OCI-LY1 (cell line): ENCODE results near the gene CBX6.

ENCODE experiments used
- H2AFZ ChIP-seq: fragments of 200-600 bp; sonication (generic), shearing (Covaris generic); 2 replicates; pipeline ENCODE4 v1.6.0; 2014; ENCODE audit warnings: antibody characterized with exemption, mild to moderate bottlenecking, low read length
- H3F3A ChIP-seq: fragments of 200-600 bp; sonication (generic), shearing (Covaris generic); 2 replicates; pipeline ENCODE4 v1.6.0; 2014; ENCODE audit warnings: mild to moderate bottlenecking, antibody characterized with exemption, low read length, moderate library complexity; ENCODE audit not compliant: insufficient read depth
- H3K27ac ChIP-seq: fragments of 200-600 bp; sonication (generic); 2 replicates; pipeline ENCODE4 v1.5.1; 2014; ENCODE audit warnings: low read length, mixed run types, mild to moderate bottlenecking, low read depth; ENCODE audit not compliant: poor library complexity, severe bottlenecking
- H3K27me3 ChIP-seq: fragments of 200-600 bp; sonication (generic); 2 replicates; pipeline ENCODE4 v1.6.0; 2014; ENCODE audit warnings: antibody characterized with exemption, mild to moderate bottlenecking, low read length, moderate library complexity; ENCODE audit not compliant: insufficient read depth
- H3K36me3 ChIP-seq: fragments of 200-600 bp; sonication (generic); 2 replicates; pipeline ENCODE4 v1.6.1; 2014; ENCODE audit warnings: mild to moderate bottlenecking, antibody characterized with exemption, low read length, moderate library complexity, mixed read lengths; ENCODE audit not compliant: insufficient read depth
- H3K4me1 ChIP-seq: fragments of 200-600 bp; sonication (generic); 2 replicates; pipeline ENCODE4 v1.5.1; 2014; ENCODE audit warnings: mild to moderate bottlenecking, low read length, moderate library complexity; ENCODE audit not compliant: insufficient read depth, severe bottlenecking
- H3K4me2 ChIP-seq: fragments of 200-600 bp; sonication (generic), shearing (Covaris generic); 2 replicates; pipeline ENCODE4 v1.6.1; 2014; ENCODE audit warnings: low read length
- H3K4me3 ChIP-seq: fragments of 200-600 bp; sonication (generic); 2 replicates; pipeline ENCODE4 v1.5.1; 2014; ENCODE audit warnings: low read length, low read depth, mild to moderate bottlenecking, mixed read lengths; ENCODE audit not compliant: poor library complexity, severe bottlenecking
- H3K79me2 ChIP-seq: fragments of 200-600 bp; shearing (Covaris generic); 2 replicates; pipeline ENCODE4 v1.6.1; 2016; ENCODE audit warnings: mixed run types, low read length, mixed read lengths; ENCODE audit not compliant: insufficient read depth
- H3K9ac ChIP-seq: fragments of 200-600 bp; sonication (generic), shearing (Covaris generic); 2 replicates; pipeline ENCODE4 v1.6.1; 2014; ENCODE audit warnings: mild to moderate bottlenecking, low read length, mixed read lengths
- H3K9me2 ChIP-seq: fragments of 200-600 bp; sonication (generic), shearing (Covaris generic); 2 replicates; pipeline ENCODE4 v1.6.1; 2014; ENCODE audit warnings: low read depth, mild to moderate bottlenecking, low read length, mixed read lengths
- H3K9me3 ChIP-seq: fragments of 200-600 bp; shearing (Covaris generic); 2 replicates; pipeline ENCODE4 v1.6.1; 2014; ENCODE audit warnings: low read length, mixed read lengths
- H4K20me1 ChIP-seq: fragments of 200-600 bp; sonication (generic), shearing (Covaris generic); 2 replicates; pipeline ENCODE4 v1.6.0; 2016; ENCODE audit warnings: mild to moderate bottlenecking, low read length; ENCODE audit not compliant: insufficient read depth
- CTCF ChIP-seq: fragments of 200-600 bp; sonication (generic), shearing (Covaris generic); IDR thresholded peaks from 2 replicates; pipeline ENCODE4 v1.5.1; 2017; ENCODE audit warnings: mild to moderate bottlenecking, antibody characterized with exemption, low read length, moderate library complexity, mixed read lengths
- EZH2 ChIP-seq: fragments of 200-600 bp; sonication (generic), shearing (Covaris generic); IDR thresholded peaks from 2 replicates; pipeline ENCODE4 v1.8.0; 2017; ENCODE audit warnings: borderline replicate concordance, mixed run types, mild to moderate bottlenecking, antibody characterized with exemption, low read length, moderate library complexity, mixed read lengths

The CBX6 gene

GRCh38 chr22:38863531-38864131, 8.4 kb downstream of the CBX6 start:
- Histone ChIP-seq H3K9me2 (no peaks in the 10 kb centered on the region), H3K27ac (no peak overlapping the region), H2AFZ (no peak overlapping the region), H3K4me3 (no peak overlapping the region), H3K9ac (no peak overlapping the region), H3K79me2 (no peaks in the 10 kb centered on the region), H3K9me3 (no peaks in the 10 kb centered on the region), H4K20me1 (no peaks in the 10 kb centered on the region), H3K4me2 (no peak overlapping the region), H3F3A (no peaks in the 10 kb centered on the region), H3K36me3 (peaks cover 31% of the 10 kb centered on the region), H3K27me3 (no peaks in the 10 kb centered on the region), H3K4me1 (peaks cover 3% of the 10 kb centered on the region)
- TF ChIP-seq CTCF (no peak), EZH2 (no peak)

GRCh38 chr22:38862375-38863329, 9.4 kb downstream of the CBX6 start:
- Histone ChIP-seq H3K27ac (no peak overlapping the region), H3K9me2 (no peaks in the 10 kb centered on the region), H3K4me1 (no peaks in the 10 kb centered on the region), H3K27me3 (peaks cover 5% of the 10 kb centered on the region; the same call in 1 of the 2 replicates), H3K4me3 (no peak overlapping the region), H2AFZ (no peak overlapping the region), H4K20me1 (no peaks in the 10 kb centered on the region), H3K4me2 (no peak overlapping the region), H3K9me3 (no peaks in the 10 kb centered on the region), H3K9ac (no peak overlapping the region), H3K36me3 (peaks cover 21% of the 10 kb centered on the region), H3F3A (no peaks in the 10 kb centered on the region), H3K79me2 (no peaks in the 10 kb centered on the region)
- TF ChIP-seq CTCF, result no peak
- no peak for TF ChIP-seq EZH2

GRCh38 chr22:38861927-38862326, 10.1 kb downstream of the CBX6 start:
- H3K9me3 ChIP-seq, result no peaks in the 10 kb centered on the region
- TF ChIP-seq EZH2, result no peak
- TF ChIP-seq CTCF, result no peak
- no peak overlapping the region for H3K27ac ChIP-seq
- no peaks in the 10 kb centered on the region for H4K20me1 ChIP-seq
- H3K79me2 ChIP-seq, result no peaks in the 10 kb centered on the region
- no peak overlapping the region for H3K4me2 ChIP-seq
- no peak overlapping the region for H2AFZ ChIP-seq
- no peaks in the 10 kb centered on the region for H3K9me2 ChIP-seq
- H3K27me3 ChIP-seq, result peaks cover 5% of the 10 kb centered on the region; the same call in 1 of the 2 replicates
- H3K4me1 ChIP-seq, result no peaks in the 10 kb centered on the region
- no peak overlapping the region for H3K4me3 ChIP-seq
- no peaks in the 10 kb centered on the region for H3F3A ChIP-seq
- H3K36me3 ChIP-seq, result peaks cover 16% of the 10 kb centered on the region; the same call in 1 of the 2 replicates
- no peak overlapping the region for H3K9ac ChIP-seq
